OCI-LY1 (cell line): Measurements from ENCODE around the gene IRAK1BP1.
A peak's percentile ranks its signal among the peaks of the same experiment; 100 is the strongest.

Source experiments
- H2AFZ ChIP-seq: fragments of 200-600 bp; sonication (generic), shearing (Covaris generic); 2 replicates; pipeline ENCODE4 v1.6.0; 2014; ENCODE audit warnings: antibody characterized with exemption, mild to moderate bottlenecking, low read length
- H3F3A ChIP-seq: fragments of 200-600 bp; sonication (generic), shearing (Covaris generic); 2 replicates; pipeline ENCODE4 v1.6.0; 2014; ENCODE audit warnings: mild to moderate bottlenecking, antibody characterized with exemption, low read length, moderate library complexity; ENCODE audit not compliant: insufficient read depth
- H3K27ac ChIP-seq: fragments of 200-600 bp; sonication (generic); 2 replicates; pipeline ENCODE4 v1.5.1; 2014; ENCODE audit warnings: low read length, mixed run types, mild to moderate bottlenecking, low read depth; ENCODE audit not compliant: poor library complexity, severe bottlenecking
- H3K27me3 ChIP-seq: fragments of 200-600 bp; sonication (generic); 2 replicates; pipeline ENCODE4 v1.6.0; 2014; ENCODE audit warnings: antibody characterized with exemption, mild to moderate bottlenecking, low read length, moderate library complexity; ENCODE audit not compliant: insufficient read depth
- H3K36me3 ChIP-seq: fragments of 200-600 bp; sonication (generic); 2 replicates; pipeline ENCODE4 v1.6.1; 2014; ENCODE audit warnings: mild to moderate bottlenecking, antibody characterized with exemption, low read length, moderate library complexity, mixed read lengths; ENCODE audit not compliant: insufficient read depth
- H3K4me1 ChIP-seq: fragments of 200-600 bp; sonication (generic); 2 replicates; pipeline ENCODE4 v1.5.1; 2014; ENCODE audit warnings: mild to moderate bottlenecking, low read length, moderate library complexity; ENCODE audit not compliant: insufficient read depth, severe bottlenecking
- H3K4me2 ChIP-seq: fragments of 200-600 bp; sonication (generic), shearing (Covaris generic); 2 replicates; pipeline ENCODE4 v1.6.1; 2014; ENCODE audit warnings: low read length
- H3K4me3 ChIP-seq: fragments of 200-600 bp; sonication (generic); 2 replicates; pipeline ENCODE4 v1.5.1; 2014; ENCODE audit warnings: low read length, low read depth, mild to moderate bottlenecking, mixed read lengths; ENCODE audit not compliant: poor library complexity, severe bottlenecking
- H3K79me2 ChIP-seq: fragments of 200-600 bp; shearing (Covaris generic); 2 replicates; pipeline ENCODE4 v1.6.1; 2016; ENCODE audit warnings: mixed run types, low read length, mixed read lengths; ENCODE audit not compliant: insufficient read depth
- H3K9ac ChIP-seq: fragments of 200-600 bp; sonication (generic), shearing (Covaris generic); 2 replicates; pipeline ENCODE4 v1.6.1; 2014; ENCODE audit warnings: mild to moderate bottlenecking, low read length, mixed read lengths
- H3K9me2 ChIP-seq: fragments of 200-600 bp; sonication (generic), shearing (Covaris generic); 2 replicates; pipeline ENCODE4 v1.6.1; 2014; ENCODE audit warnings: low read depth, mild to moderate bottlenecking, low read length, mixed read lengths
- H3K9me3 ChIP-seq: fragments of 200-600 bp; shearing (Covaris generic); 2 replicates; pipeline ENCODE4 v1.6.1; 2014; ENCODE audit warnings: low read length, mixed read lengths
- H4K20me1 ChIP-seq: fragments of 200-600 bp; sonication (generic), shearing (Covaris generic); 2 replicates; pipeline ENCODE4 v1.6.0; 2016; ENCODE audit warnings: mild to moderate bottlenecking, low read length; ENCODE audit not compliant: insufficient read depth
- EZH2 ChIP-seq: fragments of 200-600 bp; sonication (generic), shearing (Covaris generic); IDR thresholded peaks from 2 replicates; pipeline ENCODE4 v1.8.0; 2017; ENCODE audit warnings: borderline replicate concordance, mixed run types, mild to moderate bottlenecking, antibody characterized with exemption, low read length, moderate library complexity, mixed read lengths
- TF ChIP-seq, protein P1 (sequence below): fragments of 200-600 bp; sonication (generic), shearing (Covaris generic); IDR thresholded peaks from 2 replicates; pipeline ENCODE4 v1.5.1; 2017; ENCODE audit warnings: mild to moderate bottlenecking, antibody characterized with exemption, low read length, moderate library complexity, mixed read lengths

The IRAK1BP1 gene

GRCh38 chr6:78861509-78861908, 5.8 kb upstream of the IRAK1BP1 start:
- Histone ChIP-seq H2AFZ (no peak overlapping the region), H3K4me3 (no peak overlapping the region), H3K36me3 (no peaks in the 10 kb centered on the region), H3F3A (no peaks in the 10 kb centered on the region), H3K79me2 (no peaks in the 10 kb centered on the region), H3K9me3 (no peaks in the 10 kb centered on the region), H4K20me1 (no peaks in the 10 kb centered on the region), H3K4me1 (peaks cover 5% of the 10 kb centered on the region), H3K9ac (no peak overlapping the region), H3K4me2 (no peak overlapping the region), H3K27me3 (0 out of 2 replicates have a peak, but pooled peaks cover 2% of the 10 kb centered on the region), H3K27ac (no peak overlapping the region), H3K9me2 (no peaks in the 10 kb centered on the region)
- TF ChIP-seq, protein P1, sequence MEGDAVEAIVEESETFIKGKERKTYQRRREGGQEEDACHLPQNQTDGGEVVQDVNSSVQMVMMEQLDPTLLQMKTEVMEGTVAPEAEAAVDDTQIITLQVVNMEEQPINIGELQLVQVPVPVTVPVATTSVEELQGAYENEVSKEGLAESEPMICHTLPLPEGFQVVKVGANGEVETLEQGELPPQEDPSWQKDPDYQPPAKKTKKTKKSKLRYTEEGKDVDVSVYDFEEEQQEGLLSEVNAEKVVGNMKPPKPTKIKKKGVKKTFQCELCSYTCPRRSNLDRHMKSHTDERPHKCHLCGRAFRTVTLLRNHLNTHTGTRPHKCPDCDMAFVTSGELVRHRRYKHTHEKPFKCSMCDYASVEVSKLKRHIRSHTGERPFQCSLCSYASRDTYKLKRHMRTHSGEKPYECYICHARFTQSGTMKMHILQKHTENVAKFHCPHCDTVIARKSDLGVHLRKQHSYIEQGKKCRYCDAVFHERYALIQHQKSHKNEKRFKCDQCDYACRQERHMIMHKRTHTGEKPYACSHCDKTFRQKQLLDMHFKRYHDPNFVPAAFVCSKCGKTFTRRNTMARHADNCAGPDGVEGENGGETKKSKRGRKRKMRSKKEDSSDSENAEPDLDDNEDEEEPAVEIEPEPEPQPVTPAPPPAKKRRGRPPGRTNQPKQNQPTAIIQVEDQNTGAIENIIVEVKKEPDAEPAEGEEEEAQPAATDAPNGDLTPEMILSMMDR = peak; percentile 26
- TF ChIP-seq EZH2 = no peak

- H4K20me1 ChIP-seq = no peaks in the 10 kb centered on the region
- H3K9ac ChIP-seq = no peak overlapping the region
- no peaks in the 10 kb centered on the region for H3K9me3 ChIP-seq
- H2AFZ ChIP-seq = no peak overlapping the region
- H3K79me2 ChIP-seq = peaks cover 5% of the 10 kb centered on the region; the same call in 1 of the 2 replicates
- H3K36me3 ChIP-seq = no peaks in the 10 kb centered on the region
- peaks cover 13% of the 10 kb centered on the region for H3K4me1 ChIP-seq
- no peaks in the 10 kb centered on the region for H3K27me3 ChIP-seq
- no peak overlapping the region for H3K4me3 ChIP-seq
- H3K27ac ChIP-seq = no peak overlapping the region
- H3F3A ChIP-seq = no peaks in the 10 kb centered on the region
- H3K9me2 ChIP-seq = no peaks in the 10 kb centered on the region
- no peak overlapping the region for H3K4me2 ChIP-seq
- TF ChIP-seq, protein P1 = no peak
- no peak for TF ChIP-seq EZH2
Measured at GRCh38 chr6:78863576-78863975, 3.8 kb upstream of the IRAK1BP1 start.

DNA sequence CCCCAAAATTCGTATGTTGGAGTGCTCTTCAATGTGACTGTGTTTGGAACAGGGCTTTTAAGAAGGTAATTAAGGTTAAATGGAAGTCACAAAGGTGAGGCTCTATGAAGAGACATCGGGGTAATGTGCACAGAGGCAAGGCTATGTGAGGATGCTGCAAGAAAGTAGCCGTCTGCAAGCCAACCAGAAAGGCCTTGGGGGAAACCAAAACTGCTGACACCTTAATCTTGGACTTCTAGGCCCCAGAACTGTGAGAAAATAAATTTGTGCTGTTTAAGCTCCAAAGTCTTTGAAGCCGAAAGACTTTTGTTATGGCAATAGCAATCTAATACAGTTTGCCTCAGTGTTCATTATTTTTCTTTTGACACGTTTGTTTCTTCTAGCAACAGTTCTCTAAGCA, 2.4 kb upstream of the IRAK1BP1 start:
- Histone ChIP-seq H3K79me2 (peaks cover 8% of the 10 kb centered on the region; the same call in 1 of the 2 replicates), H3K4me3 (no peak overlapping the region), H3K9me3 (no peaks in the 10 kb centered on the region), H3K36me3 (no peaks in the 10 kb centered on the region), H3K27ac (no peak overlapping the region), H3F3A (no peaks in the 10 kb centered on the region), H3K27me3 (no peaks in the 10 kb centered on the region), H3K9me2 (no peaks in the 10 kb centered on the region), H3K9ac (no peak overlapping the region), H2AFZ (no peak overlapping the region), H4K20me1 (no peaks in the 10 kb centered on the region), H3K4me2 (no peak overlapping the region), H3K4me1 (peaks cover 19% of the 10 kb centered on the region)
- TF ChIP-seq, protein P1 = no peak
- TF ChIP-seq EZH2 = no peak
